Endothelial cell of hepatic sinusoid (primary cell): ENCODE data around the gene DOCK7.

Source experiments
- in situ Hi-C: cut with HindIII; loops from 2 replicates; pipeline ENCODE4 v1.10.0; 2017; ENCODE audit warnings: low sequenced_read_pairs

The DOCK7 gene

DNA sequence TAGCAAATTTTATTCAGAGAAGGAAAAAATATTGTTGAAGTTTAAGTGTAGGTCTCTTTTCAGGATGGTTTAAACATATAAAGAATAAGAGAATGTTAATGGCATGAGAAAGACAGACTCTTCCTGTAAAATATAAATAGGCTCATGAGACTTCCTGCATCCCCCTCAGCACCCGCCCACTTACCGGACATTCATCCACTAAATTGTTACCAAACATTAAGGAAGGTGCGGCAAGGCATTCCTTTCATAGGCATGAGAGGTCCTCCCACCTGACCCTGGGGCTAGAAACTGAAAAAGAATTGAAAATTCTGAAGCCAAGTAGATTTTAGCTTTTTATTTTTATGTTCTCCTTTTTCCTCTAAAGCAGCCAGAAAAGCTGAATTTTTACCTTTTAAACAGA lies 261.9 kb downstream of the DOCK7 start:
- in situ Hi-C loops = no loop called here

- in situ Hi-C loops = no loop called here
Observed at GRCh38 chr1:62425041-62425440, 263.1 kb downstream of the DOCK7 start.

GRCh38 chr1:62424411-62424810 lies 263.8 kb downstream of the DOCK7 start:
- in situ Hi-C loops = no loop called here

GRCh38 chr1:62423580-62424242 lies 264.5 kb downstream of the DOCK7 start:
- in situ Hi-C loops = no loop called here

GRCh38 chr1:62420214-62420613 lies 268.0 kb downstream of the DOCK7 start:
- in situ Hi-C loops = no loop called here

DNA sequence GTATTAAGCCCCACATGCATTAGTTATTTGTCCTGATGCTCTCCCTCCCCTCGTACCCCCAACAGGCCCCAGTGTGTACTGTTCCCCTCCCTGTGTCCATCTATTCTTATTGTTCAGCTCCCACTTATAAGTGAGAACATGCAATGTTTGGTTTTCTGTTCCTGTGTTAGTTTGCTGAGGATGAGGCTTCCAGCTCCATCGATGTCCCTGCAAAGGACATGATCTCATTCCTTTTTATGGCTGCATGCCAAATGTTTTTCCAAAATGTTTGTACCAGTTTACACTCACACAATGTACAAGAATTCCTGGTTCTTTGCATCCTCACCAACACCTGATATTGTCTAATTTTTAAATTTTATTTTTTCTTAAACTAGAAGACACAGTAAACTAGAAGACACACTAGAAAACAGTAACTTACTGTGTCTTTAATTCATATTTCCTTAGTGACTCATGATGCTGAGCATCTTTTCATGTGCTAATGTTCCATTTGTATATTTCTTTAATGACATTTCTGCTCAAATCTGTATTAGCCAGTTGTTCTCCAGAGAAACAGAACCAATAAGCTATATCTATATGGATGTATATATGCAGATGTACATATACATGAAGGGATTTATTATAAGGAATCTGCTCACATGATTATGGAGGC lies 270.7 kb downstream of the DOCK7 start:
- in situ Hi-C loops = no loop called here

GRCh38 chr1:62415687-62416086 lies 272.5 kb downstream of the DOCK7 start:
- in situ Hi-C loops = no loop called here

GRCh38 chr1:62407398-62408009 lies 280.7 kb downstream of the DOCK7 start:
- in situ Hi-C loops = no loop called here

GRCh38 chr1:62406576-62406975 lies 281.6 kb downstream of the DOCK7 start:
- in situ Hi-C loops = no loop called here

- in situ Hi-C loops = no loop called here
Observed at GRCh38 chr1:62405247-62405646, 282.9 kb downstream of the DOCK7 start.
